Measurements from ENCODE around the gene NCOR1. TPM values are rescaled to one million over a fixed set of nuclear protein-coding genes. Genes with fewer than 3 reads are reported as not detected.

Gene NCOR1
- total RNA-seq, 1 experiment from 2014 or later = 124 TPM

- no peak for TF ChIP-seq CREM (CRISPR knock-in tag; IDR thresholded peaks at IDR 0.05)
Observed at GRCh38 chr17:16074423-16074822, 140.9 kb downstream of the NCOR1 start (continued).

GRCh38 chr17:16073845-16074244 is 141.5 kb downstream of the NCOR1 start:
- POLR2A ChIA-PET = no interaction called here
- Mint-ChIP-seq H3K27ac (no peak overlapping the region), H3K27me3 (ENCODE audit: low read depth) (no peaks in the 10 kb centered on the region), H3K9me3 (no peaks in the 10 kb centered on the region), H3K4me1 (no peaks in the 10 kb centered on the region), H3K4me3 (no peak overlapping the region), H3K36me3 (peaks cover 64% of the 10 kb centered on the region)
- TF ChIP-seq HMGA2 (CRISPR knock-in tag; IDR thresholded peaks at IDR 0.05) = no peak
- no peak for TF ChIP-seq ZNF317 (CRISPR knock-in tag; IDR thresholded peaks at IDR 0.05; ENCODE audit: borderline replicate concordance, low read depth)
- TF ChIP-seq TP53 (CRISPR knock-in tag; IDR thresholded peaks at IDR 0.05) = no peak
- no peak for TF ChIP-seq NR3C1 (CRISPR knock-in tag; conservative IDR thresholded peaks at IDR 0.05; ENCODE audit: low read depth)
- TF ChIP-seq USF2 (CRISPR knock-in tag; IDR thresholded peaks at IDR 0.05) = no peak
- TF ChIP-seq CREM (CRISPR knock-in tag; IDR thresholded peaks at IDR 0.05) = no peak
- no peak for TF ChIP-seq MLX (CRISPR knock-in tag; IDR thresholded peaks at IDR 0.05)
- TF ChIP-seq, protein P1, sequence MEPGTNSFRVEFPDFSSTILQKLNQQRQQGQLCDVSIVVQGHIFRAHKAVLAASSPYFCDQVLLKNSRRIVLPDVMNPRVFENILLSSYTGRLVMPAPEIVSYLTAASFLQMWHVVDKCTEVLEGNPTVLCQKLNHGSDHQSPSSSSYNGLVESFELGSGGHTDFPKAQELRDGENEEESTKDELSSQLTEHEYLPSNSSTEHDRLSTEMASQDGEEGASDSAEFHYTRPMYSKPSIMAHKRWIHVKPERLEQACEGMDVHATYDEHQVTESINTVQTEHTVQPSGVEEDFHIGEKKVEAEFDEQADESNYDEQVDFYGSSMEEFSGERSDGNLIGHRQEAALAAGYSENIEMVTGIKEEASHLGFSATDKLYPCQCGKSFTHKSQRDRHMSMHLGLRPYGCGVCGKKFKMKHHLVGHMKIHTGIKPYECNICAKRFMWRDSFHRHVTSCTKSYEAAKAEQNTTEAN (CRISPR knock-in tag; IDR thresholded peaks at IDR 0.05) = no peak
- TF ChIP-seq, protein P2, sequence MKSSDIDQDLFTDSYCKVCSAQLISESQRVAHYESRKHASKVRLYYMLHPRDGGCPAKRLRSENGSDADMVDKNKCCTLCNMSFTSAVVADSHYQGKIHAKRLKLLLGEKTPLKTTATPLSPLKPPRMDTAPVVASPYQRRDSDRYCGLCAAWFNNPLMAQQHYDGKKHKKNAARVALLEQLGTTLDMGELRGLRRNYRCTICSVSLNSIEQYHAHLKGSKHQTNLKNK (CRISPR knock-in tag; IDR thresholded peaks at IDR 0.05) = no peak
- TF ChIP-seq GRHL2 (CRISPR knock-in tag; IDR thresholded peaks at IDR 0.05; ENCODE audit: insufficient replicate concordance, severe bottlenecking) = no peak
- TF ChIP-seq, protein P3, sequence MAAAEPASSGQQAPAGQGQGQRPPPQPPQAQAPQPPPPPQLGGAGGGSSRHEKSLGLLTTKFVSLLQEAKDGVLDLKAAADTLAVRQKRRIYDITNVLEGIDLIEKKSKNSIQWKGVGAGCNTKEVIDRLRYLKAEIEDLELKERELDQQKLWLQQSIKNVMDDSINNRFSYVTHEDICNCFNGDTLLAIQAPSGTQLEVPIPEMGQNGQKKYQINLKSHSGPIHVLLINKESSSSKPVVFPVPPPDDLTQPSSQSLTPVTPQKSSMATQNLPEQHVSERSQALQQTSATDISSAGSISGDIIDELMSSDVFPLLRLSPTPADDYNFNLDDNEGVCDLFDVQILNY (CRISPR knock-in tag; IDR thresholded peaks at IDR 0.05) = no peak
- TF ChIP-seq KAT7 (CRISPR knock-in tag; IDR thresholded peaks at IDR 0.05; ENCODE audit: borderline replicate concordance) = no peak
- TF ChIP-seq ZNF512 (CRISPR knock-in tag; IDR thresholded peaks at IDR 0.05; ENCODE audit: borderline replicate concordance) = no peak
- CTCF ChIA-PET = no interaction called here
- no peak for DNase-seq (ENCODE audit: low spot score)
- ATAC-seq = no peak

- ATAC-seq = no peak
- ChIA-PET CTCF (no interaction called here), POLR2A (no interaction called here)
- H3K27me3 Mint-ChIP-seq (ENCODE audit: low read depth) = no peaks in the 10 kb centered on the region
- H3K36me3 Mint-ChIP-seq = peaks cover 68% of the 10 kb centered on the region
- H3K4me3 Mint-ChIP-seq = no peak overlapping the region
- DNase-seq (ENCODE audit: low spot score) = no peak
- H3K4me1 Mint-ChIP-seq = no peaks in the 10 kb centered on the region
- no peak overlapping the region for H3K27ac Mint-ChIP-seq
- H3K9me3 Mint-ChIP-seq = no peaks in the 10 kb centered on the region
- no peak for TF ChIP-seq JAZF1 (CRISPR knock-in tag; IDR thresholded peaks at IDR 0.05)
- TF ChIP-seq, protein P3 (CRISPR knock-in tag; IDR thresholded peaks at IDR 0.05) = no peak
- no peak for TF ChIP-seq ATF2 (CRISPR knock-in tag; IDR thresholded peaks at IDR 0.05; ENCODE audit: borderline replicate concordance, low read depth)
- no peak for TF ChIP-seq HMGA2 (CRISPR knock-in tag; IDR thresholded peaks at IDR 0.05)
- TF ChIP-seq KAT7 (CRISPR knock-in tag; IDR thresholded peaks at IDR 0.05; ENCODE audit: borderline replicate concordance) = no peak
- no peak for TF ChIP-seq PRRX2 (CRISPR knock-in tag; IDR thresholded peaks at IDR 0.05)
- TF ChIP-seq IRF1 (CRISPR knock-in tag; IDR thresholded peaks at IDR 0.05) = no peak
- TF ChIP-seq, protein P4, sequence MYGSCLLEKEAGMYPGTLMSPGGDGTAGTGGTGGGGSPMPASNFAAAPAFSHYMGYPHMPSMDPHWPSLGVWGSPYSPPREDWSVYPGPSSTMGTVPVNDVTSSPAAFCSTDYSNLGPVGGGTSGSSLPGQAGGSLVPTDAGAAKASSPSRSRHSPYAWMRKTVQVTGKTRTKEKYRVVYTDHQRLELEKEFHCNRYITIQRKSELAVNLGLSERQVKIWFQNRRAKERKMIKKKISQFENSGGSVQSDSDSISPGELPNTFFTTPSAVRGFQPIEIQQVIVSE (CRISPR knock-in tag; IDR thresholded peaks at IDR 0.05; ENCODE audit: borderline replicate concordance) = no peak
- no peak for TF ChIP-seq ZNF121 (CRISPR knock-in tag; IDR thresholded peaks at IDR 0.05)
- no peak for TF ChIP-seq ZNF138 (CRISPR knock-in tag; conservative IDR thresholded peaks at IDR 0.05)
- TF ChIP-seq ETV6 (CRISPR knock-in tag; IDR thresholded peaks at IDR 0.05) = no peak
- no peak for TF ChIP-seq CREB1 (CRISPR knock-in tag; IDR thresholded peaks at IDR 0.05)
- no peak for TF ChIP-seq ZNF219 (CRISPR knock-in tag; IDR thresholded peaks at IDR 0.05; ENCODE audit: borderline replicate concordance)
Observed at GRCh38 chr17:16072031-16072430, 143.3 kb downstream of the NCOR1 start.

All from WTC11 (cell line).